Embryonic facial prominence (tissue), 1 donor: ENCODE data around the gene ANKS1B.
"Not testable (repeated sequence)": the region's sequence is repeated elsewhere in the genome, so short reads cannot be mapped to it uniquely, and the experiment has no call there.

ENCODE experiments used
- DNase-seq: peaks from one replicate; pipeline ENCODE4 v3.0.0-alpha.2; 2016; ENCODE audit errors: extremely low spot score

The ANKS1B gene

GRCh38 chr12:99059824-99060511, 924.8 kb downstream of the ANKS1B start:
- DNase-seq: peak; percentile 72

DNA sequence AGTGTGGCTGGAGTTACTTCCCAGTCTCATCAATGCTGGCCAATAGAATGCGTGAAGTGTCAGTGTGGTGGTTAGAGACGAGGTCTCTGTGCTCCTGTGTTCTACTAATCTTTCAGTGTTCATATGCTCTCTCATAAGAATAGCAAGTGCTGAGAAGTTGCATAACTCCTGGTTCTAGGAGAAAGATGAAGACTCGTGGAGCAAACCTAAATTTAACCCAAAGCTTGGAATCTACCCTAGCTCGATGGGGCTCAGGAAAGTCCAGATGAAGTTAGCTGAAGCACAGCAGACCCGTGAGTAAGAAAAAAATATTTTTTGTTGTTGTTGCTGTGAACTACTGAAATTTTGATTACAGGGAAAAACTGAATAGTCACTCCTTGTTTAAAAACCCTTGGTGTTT, 927.1 kb downstream of the ANKS1B start:
- DNase-seq: no peak

DNA sequence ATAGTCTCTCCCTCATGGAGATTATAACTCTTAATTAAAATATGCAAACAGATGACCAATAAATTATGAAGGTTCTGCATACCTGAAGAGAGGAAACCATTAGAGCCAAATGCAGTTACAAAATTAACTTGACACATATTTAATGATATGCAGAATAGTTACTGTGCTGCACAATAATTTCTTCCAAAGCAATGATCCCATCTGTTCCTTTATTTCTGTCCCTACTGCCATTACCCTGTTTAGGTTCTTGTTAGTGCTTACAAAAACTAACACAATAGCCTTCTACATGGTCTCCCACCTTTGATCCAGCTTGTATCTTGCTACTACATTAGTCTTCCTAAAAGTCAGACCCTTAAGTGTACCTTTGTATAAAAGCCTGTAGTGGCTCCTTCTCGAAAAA, 928.5 kb downstream of the ANKS1B start:
- DNase-seq: no peak

DNA sequence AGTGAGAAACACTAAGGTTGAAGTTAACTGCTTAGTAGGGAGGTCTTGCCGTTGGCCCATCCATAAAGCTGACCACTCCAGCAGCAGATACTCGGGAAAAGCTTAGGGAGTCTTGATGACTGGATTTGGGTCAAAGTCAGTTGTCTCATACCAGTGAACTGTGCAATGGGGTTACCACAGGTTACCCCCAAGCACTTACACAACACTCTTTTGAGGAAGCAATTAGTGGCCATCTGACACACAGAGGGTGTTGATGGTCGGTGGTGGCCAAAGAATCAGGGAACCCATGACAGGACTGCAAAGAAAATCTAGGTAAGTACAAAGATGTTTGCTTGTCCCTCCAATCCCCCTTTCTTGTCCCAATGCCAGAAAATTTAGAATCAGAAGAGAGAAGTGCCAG, 929.4 kb downstream of the ANKS1B start:
- no peak for DNase-seq

GRCh38 chr12:99054601-99055128, 930.1 kb downstream of the ANKS1B start:
- DNase-seq: no peak

DNA sequence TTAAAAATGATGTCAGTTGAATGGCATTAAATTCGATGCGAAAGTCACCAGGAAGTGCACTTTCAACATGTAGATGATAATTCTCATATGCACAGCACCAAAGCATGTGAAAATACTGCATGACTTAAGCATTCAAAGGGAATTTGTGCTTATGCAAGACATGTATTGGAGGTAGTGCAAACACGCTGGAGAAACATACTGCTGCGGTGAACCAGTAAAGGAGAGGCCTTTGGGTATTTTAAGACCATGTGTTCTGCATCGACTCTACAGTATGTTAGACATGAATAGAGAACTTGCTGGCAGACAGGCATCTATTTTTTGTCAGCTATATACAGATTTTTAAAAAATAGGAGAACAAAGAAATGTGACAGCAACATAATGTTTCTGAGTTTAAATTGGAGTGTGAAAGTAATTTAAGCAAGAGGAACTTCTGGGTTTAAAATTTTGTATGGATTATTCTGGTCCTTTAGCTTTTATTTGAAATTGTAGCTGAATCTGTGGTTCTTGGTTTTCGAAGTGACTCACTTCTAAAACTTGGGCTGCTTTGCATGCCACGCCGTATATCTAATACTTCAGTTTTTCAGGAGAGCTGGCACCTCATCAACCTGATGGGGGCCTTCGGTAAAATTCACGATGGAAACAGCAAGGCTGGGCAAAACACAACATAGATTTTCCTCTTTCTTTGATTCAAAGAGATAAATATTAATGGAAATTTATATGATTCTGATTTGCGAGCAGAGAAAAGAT, 930.9 kb downstream of the ANKS1B start:
- no peak for DNase-seq

GRCh38 chr12:99049774-99050173, 935.0 kb downstream of the ANKS1B start:
- no peak for DNase-seq

DNA sequence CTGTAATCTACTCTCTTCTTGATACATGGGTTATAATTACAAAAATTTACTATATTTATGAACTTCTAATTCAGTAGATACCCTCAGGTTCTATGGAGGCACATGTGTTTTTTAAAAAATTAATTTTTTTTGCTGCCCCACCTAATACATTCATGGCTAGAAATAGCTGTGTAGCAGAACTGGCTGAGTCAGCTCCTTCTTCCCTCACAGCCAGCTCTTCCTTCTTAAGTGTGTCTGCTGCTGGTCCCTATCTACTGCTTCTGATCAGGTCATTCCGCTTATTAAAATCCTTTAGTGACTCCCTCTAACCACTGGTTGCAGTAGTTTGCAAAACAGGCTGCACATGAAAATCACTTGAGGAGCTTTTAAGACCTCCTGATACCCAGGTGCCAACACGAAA, 939.6 kb downstream of the ANKS1B start:
- DNase-seq: no peak

GRCh38 chr12:99043319-99043914, 941.3 kb downstream of the ANKS1B start:
- DNase-seq: peak; percentile 65

GRCh38 chr12:99042226-99042625, 942.5 kb downstream of the ANKS1B start:
- no peak for DNase-seq

DNA sequence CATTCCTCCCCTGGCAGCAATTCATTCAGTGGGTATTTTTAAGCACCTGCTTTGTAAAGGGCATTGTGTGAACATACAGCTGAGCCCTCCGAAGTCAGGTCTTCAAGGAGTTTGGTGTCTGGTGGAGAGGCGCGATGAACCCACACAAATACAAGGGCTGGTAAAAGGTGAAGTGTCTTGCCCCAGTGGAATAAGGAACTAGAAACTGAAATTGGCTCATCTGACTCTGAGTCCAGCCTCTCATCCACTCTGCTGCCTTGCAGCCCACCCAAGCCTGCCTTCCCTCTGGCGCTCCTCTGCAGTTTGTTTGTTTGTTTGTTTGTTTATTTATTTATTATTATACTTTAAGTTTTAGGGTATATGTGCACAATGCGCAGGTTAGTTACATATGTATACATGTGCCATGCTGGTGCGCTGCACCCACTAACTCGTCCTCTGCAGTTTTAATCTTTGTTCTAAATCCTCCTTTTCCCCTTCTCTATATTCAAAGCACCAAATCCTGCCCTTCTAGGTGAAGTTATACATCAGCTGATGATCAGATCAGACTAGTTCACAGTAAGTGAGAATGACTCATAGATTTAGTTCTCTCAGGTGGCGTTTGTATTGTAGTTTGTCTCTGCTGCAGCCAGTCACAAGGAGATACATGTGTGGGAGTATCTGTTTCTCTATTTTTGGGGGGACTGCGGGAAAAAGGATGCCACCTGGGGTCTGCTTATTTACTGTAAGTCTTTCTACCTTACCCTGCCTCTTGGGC, 945.2 kb downstream of the ANKS1B start:
- no peak for DNase-seq

DNA sequence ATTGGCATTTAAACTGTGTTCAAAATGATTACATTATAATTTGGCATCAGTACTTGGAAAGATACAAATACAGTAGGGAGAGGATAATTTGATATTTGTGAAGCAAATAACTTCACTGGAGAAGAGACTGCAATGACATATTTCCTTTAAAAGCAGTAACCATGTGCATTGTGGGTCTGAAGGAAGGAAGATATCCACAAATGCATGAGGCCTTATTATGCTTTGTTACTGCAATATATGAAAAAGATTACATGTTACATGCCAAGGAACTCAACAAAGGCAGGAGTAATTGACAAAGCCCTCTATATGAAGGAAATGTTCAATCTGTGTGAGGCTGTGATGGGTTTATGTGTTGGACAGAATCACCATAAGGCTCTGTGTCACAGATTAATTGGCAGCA, 948.2 kb downstream of the ANKS1B start:
- no peak for DNase-seq

DNA sequence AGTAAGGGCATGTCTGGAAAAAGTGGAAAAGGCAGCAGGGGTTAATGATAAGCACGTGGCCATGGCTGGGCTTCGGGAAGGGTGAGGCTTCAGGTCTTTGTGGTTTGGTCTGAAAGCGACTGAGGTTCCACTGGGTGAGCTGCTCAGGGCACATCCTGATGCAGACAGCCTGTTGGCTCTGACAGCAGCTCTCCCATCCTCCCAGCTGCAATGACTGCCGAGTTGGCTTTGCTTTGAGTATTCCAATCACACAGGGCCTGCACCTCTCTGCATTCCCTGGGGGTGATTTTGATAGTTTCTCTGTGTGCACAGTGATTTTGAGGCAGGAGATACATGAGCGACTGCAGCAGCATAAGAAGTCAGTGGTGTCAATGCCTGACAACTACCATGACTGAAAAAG, 948.9 kb downstream of the ANKS1B start:
- no peak for DNase-seq

GRCh38 chr12:99034201-99034600, 950.5 kb downstream of the ANKS1B start:
- not testable (repeated sequence) for DNase-seq

DNA sequence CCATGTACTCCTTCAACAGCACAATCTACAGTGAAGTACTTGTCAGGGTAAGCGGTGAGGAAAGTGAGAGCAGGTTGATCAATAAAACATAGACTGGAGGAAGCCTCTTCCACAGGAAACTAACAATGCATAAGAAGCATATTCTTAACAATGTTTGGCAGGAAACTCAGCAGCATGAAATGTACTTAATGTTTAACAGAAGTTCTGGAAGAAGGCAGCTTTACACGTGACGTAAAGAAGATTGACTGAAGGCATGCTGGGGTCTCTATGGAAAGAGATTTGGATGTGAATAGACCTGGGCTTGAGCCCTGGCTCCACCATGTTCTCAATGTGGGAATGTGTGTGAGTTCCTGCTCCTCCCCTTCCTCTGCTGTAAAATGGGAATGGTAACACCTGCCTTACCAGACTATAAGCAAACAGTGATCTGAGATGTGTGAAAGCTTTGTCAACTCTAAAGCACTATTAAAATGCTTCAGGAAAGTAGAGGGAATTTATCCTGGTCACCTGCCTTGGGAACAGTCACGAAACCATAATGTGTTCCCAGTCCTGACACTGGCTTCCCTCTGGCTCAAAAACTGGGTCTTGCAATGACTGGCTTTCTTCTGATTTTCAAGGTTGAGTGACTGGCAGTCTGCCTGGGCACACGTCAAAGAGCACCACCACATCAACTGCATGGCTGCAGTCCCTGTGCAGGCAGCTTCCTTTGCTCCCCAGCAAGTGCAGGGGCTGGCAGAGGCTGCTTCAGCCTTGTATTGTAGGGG, 955.0 kb downstream of the ANKS1B start:
- no peak for DNase-seq

- DNase-seq: no peak
These were observed 957.3 kb downstream of the ANKS1B start for GRCh38 chr12:99027461-99027860.

DNA sequence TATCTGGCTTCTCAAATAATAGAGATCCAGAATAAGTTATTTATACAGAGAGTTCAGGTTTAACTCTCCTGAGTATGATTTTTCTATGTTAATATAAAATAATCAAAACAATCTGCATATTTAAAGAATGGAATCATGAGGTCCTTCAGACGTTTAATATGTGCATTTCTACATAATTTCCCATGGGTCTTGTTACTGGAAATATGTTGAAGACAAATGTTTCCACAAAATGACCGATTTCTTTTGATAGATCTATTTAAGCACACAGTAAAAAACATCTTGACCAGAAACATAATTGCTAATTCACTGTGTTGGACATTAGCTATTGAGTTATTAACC, 957.7 kb downstream of the ANKS1B start:
- DNase-seq: no peak

GRCh38 chr12:99026332-99027054, 958.2 kb downstream of the ANKS1B start:
- no peak for DNase-seq

GRCh38 chr12:99024870-99025269, 959.9 kb downstream of the ANKS1B start:
- no peak for DNase-seq

DNA sequence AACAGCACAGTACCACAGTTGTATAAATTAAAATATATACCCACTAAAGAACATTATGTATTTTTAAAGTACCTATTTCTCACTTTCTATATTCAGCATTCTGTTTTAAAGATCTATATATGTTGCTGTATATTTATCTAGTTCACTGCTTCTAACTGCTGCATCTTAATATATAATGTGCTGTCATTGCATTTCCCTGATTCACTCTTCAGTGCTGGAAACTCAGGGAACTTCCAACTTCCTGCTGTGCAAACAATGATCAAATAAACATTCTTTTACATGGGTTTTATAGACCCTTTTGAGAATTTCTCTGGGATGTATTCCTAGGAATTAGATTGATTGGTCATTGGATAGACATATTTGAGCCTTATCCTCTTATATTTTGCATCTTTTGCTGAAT, 960.5 kb downstream of the ANKS1B start:
- no peak for DNase-seq

DNA sequence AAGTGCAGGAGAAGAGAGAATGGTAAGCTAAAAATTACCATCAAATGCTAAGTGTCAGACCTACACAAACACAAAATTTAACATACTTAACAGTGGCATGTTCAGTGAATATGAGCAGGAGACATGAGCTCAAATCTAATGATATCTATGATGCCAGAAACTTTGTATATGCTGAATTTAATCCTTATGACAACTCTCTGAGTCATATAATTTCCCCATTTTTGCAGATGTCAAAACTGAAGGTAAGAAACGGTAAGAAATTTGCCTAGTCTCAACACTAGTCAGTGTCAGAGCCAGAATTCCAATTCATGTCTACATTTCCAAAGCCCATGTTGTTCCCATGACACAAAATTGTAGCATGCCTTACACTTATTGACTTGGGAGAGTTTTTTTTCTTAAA, 963.9 kb downstream of the ANKS1B start:
- DNase-seq: no peak
